GM18517 (cell line): ENCODE results near the gene SLC17A3.

ENCODE experiments used
- ATAC-seq: cut with Tn5 transposase; IDR thresholded peaks from one replicate; pipeline ENCODE4 v1.9.1; 2021; ENCODE audit warnings: mild to moderate bottlenecking, moderate library complexity; ENCODE audit not compliant: unreplicated experiment

Gene SLC17A3

GRCh38 chr6:25842526-25842925 is 31.5 kb downstream of the SLC17A3 start:
- no peak for ATAC-seq

- ATAC-seq = no peak
Observed at GRCh38 chr6:25835442-25836283, 38.4 kb downstream of the SLC17A3 start.

- ATAC-seq = no peak
Observed at GRCh38 chr6:25834950-25835349, 39.1 kb downstream of the SLC17A3 start.

DNA sequence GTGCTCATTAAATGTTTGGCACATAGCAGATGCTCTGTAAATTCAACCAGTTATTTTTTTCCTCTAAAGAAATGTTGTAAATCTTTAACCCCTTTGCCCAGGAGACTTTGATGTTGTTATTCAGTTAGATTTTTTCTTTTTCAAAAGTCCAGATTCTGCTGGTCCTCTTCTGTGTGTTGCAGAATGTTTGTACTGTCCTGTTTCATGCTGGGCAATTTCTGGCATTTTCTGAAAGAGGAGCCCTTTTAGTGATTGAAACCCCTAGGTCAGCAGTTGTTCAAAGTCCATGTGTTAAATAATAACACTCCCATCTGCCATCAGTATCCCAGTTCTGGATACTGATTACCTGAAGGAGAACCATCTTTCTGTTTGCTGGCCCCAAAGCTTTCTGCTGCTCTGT is 40.9 kb downstream of the SLC17A3 start:
- ATAC-seq = no peak

DNA sequence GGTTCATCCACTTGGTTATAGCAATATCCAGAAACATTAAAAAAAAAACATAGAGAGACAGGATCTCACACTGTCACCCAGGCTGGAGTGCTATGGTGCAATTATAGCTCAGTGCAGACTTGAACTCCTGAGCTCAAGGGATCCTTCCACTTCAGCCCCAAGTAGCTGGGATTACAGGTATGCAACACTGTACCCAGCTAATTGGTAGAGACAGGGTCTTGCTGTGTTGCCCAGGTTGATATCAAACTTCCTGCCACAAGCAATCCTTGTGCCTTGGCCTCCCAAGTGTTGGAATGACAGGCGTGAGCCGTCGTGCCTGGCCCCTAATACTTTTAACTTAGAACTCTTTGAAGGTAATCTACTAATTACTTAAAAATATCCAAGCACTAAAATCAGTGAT is 41.4 kb downstream of the SLC17A3 start:
- ATAC-seq = no peak

DNA sequence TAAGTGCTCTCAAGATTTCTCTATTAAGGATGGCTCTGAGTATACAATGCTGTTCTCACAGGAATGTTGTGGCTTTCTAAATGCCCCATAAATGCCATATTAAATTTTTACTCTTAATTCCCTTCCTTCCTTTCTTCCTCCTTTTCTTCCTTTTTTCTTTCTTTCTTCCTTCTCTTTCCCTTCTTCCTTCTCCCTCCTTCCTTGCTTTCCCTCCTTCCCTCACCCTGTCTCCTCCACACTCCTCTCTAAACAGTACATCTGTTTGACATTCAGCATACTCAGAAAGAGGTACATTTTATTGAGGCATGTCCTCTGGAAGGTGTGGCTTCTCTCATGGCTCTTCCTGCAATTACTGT is 41.8 kb downstream of the SLC17A3 start:
- ATAC-seq = no peak

- ATAC-seq = no peak
Observed at GRCh38 chr6:25831532-25832306, 42.3 kb downstream of the SLC17A3 start, which contains the start of gene SLC17A1. Gene SLC17A1 (minus strand): TSS chr6:25832052. CDS start chr6:25830557, 1,495 bp downstream.

- ATAC-seq = no peak
Observed at GRCh38 chr6:25830458-25830857, 43.6 kb downstream of the SLC17A3 start.

- ATAC-seq = no peak
Observed at GRCh38 chr6:25829375-25829774, 44.7 kb downstream of the SLC17A3 start.

GRCh38 chr6:25821341-25821740 is 52.7 kb downstream of the SLC17A3 start:
- ATAC-seq = no peak

DNA sequence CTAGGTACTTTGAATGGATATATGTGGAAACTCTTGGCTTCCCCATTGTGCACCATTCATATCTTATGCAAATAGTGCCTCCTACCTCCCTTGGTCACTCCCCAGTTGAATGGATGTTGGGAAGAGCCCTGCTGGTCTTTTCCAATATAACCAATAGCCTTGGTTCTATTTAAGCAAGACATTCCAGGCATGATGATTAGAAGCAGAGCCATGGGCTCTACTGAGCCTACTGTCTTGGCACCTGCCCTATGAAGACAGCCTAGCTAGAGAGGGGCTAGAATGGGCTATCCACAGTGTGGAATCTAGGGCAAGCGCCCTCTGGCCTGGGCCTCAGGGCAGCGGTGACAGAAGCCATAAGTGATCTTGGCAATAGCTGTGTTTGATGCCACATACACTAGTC is 57.8 kb downstream of the SLC17A3 start:
- no peak for ATAC-seq

GRCh38 chr6:25815194-25815593 is 58.8 kb downstream of the SLC17A3 start:
- no peak for ATAC-seq

- no peak for ATAC-seq
Observed at GRCh38 chr6:25804804-25805203, 69.2 kb downstream of the SLC17A3 start.

- no peak for ATAC-seq
Observed at GRCh38 chr6:25801436-25801835, 72.6 kb downstream of the SLC17A3 start.
